Duodenal mucosa (tissue), 2 donors: ENCODE measurements around the gene TXNDC9.
A peak's percentile ranks its signal among the peaks of the same experiment; 100 is the strongest.
"Not testable (repeated sequence)": the region's sequence is repeated elsewhere in the genome, so short reads cannot be mapped to it uniquely, and the experiment has no call there.

Experiments
- H3K27ac ChIP-seq: one replicate; pipeline ENCODE4 v1.7.0; 2013; ENCODE audit warnings: low read depth, low read length
- H3K27me3 ChIP-seq, 2 donors: one replicate each; pipeline ENCODE4 v1.7.0; 2013; ENCODE audit warnings: low read length in 2 of 2, control low read depth in 1 of 2; ENCODE audit not compliant: insufficient read depth in 2 of 2, control insufficient read depth in 1 of 2
- H3K36me3 ChIP-seq, 2 donors: one replicate each; pipeline ENCODE4 v1.7.0; 2013; ENCODE audit warnings: low read length in 2 of 2, control low read depth in 1 of 2; ENCODE audit not compliant: insufficient read depth in 2 of 2, control insufficient read depth in 1 of 2
- H3K4me1 ChIP-seq, 2 donors: one replicate each; pipeline ENCODE4 v1.7.0; 2013; ENCODE audit warnings: low read length in 2 of 2, control low read depth in 1 of 2; ENCODE audit not compliant: insufficient read depth in 2 of 2, control insufficient read depth in 1 of 2
- H3K4me3 ChIP-seq, 2 donors: one replicate each; pipeline ENCODE4 v1.7.0; 2013; ENCODE audit warnings: low read length in 2 of 2, low read depth in 1 of 2
- H3K9ac ChIP-seq, 2 donors: one replicate each; pipeline ENCODE4 v1.7.0; 2013; ENCODE audit warnings: low read length in 2 of 2, low read depth in 1 of 2
- H3K9me3 ChIP-seq, 2 donors: one replicate each; pipeline ENCODE4 v1.7.0; 2013; ENCODE audit warnings: low read length in 2 of 2, control low read depth in 1 of 2; ENCODE audit not compliant: control insufficient read depth in 1 of 2

TXNDC9 gene

GRCh38 chr2:99335911-99336803 lies at the start of gene TXNDC9:
TSS of gene TXNDC9 (minus strand) at chr2:99336333. CDS start at chr2:99333210, 3,123 bp downstream.
- Histone ChIP-seq H3K27ac (peak within 1 kb of the TSS; percentile 82), H3K27me3 (no peaks in the 10 kb centered on the region), H3K36me3 (peaks cover 4 to 18% of the 10 kb centered on the region in 2 donors), H3K4me1 (peaks cover 14 to 25% of the 10 kb centered on the region in 2 donors), H3K9me3 (no peaks in the 10 kb centered on the region), H3K4me3 (peak within 1 kb of the TSS; percentile 93 to 94), H3K9ac (peak within 1 kb of the TSS; percentile 86)

GRCh38 chr2:99382143-99382542 lies 46.0 kb upstream of the TXNDC9 start:
- peaks cover 0 to 13% of the 10 kb centered on the region in 2 donors for H3K4me1 ChIP-seq
- H3K36me3 ChIP-seq, result peaks cover 19 to 45% of the 10 kb centered on the region in 2 donors
- H3K4me3 ChIP-seq, result no peak overlapping the region
- no peaks in the 10 kb centered on the region for H3K9me3 ChIP-seq
- no peaks in the 10 kb centered on the region for H3K27me3 ChIP-seq
- H3K9ac ChIP-seq, result no peak overlapping the region
- H3K27ac ChIP-seq, result no peak overlapping the region

- Histone ChIP-seq H3K27me3 (no peaks in the 10 kb centered on the region), H3K36me3 (peaks cover 18 to 55% of the 10 kb centered on the region in 2 donors), H3K4me1 (peaks cover 0 to 13% of the 10 kb centered on the region in 2 donors), H3K9me3 (no peaks in the 10 kb centered on the region), H3K4me3 (no peak overlapping the region), H3K27ac (no peak overlapping the region), H3K9ac (no peak overlapping the region)
Measured at GRCh38 chr2:99380376-99381010, 44.4 kb upstream of the TXNDC9 start.

GRCh38 chr2:99377879-99378278 lies 41.7 kb upstream of the TXNDC9 start:
- peaks cover 22 to 53% of the 10 kb centered on the region in 2 donors for H3K36me3 ChIP-seq
- no peaks in the 10 kb centered on the region for H3K27me3 ChIP-seq
- H3K4me1 ChIP-seq, result peaks cover 0 to 13% of the 10 kb centered on the region in 2 donors
- no peaks in the 10 kb centered on the region for H3K9me3 ChIP-seq
- H3K9ac ChIP-seq, result no peak overlapping the region
- no peak overlapping the region for H3K27ac ChIP-seq
- H3K4me3 ChIP-seq, result no peak overlapping the region

DNA sequence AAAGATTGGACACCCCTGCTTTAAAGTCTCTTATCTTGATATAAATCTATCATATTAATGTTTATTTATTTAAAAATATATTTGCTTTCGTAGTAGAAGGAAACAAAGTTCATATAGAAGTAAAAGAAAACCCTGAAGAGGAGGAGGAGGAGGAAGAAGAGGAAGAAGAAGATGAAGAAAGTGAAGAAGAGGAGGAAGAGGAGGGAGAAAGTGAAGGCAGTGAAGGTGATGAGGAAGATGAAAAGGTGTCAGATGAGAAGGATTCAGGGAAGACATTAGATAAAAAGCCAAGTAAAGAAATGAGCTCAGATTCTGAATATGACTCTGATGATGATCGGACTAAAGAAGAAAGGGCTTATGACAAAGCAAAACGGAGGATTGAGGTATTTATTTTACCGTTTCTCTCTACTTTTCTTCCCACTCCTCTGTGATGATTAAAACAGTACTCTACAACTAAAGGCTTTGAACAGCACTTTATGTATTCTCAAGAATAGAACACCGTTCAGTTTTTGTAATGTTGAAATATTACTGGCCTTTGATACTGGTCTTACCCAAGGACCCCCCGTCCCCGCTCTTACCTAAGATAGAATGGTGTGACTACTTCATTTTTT lies 40.2 kb upstream of the TXNDC9 start:
- Histone ChIP-seq H3K4me3 (no peak overlapping the region), H3K9me3 (no peaks in the 10 kb centered on the region), H3K27me3 (no peaks in the 10 kb centered on the region), H3K4me1 (peaks cover 0 to 8% of the 10 kb centered on the region in 2 donors), H3K9ac (no peak overlapping the region), H3K36me3 (peaks cover 18 to 63% of the 10 kb centered on the region in 2 donors), H3K27ac (no peak overlapping the region)

DNA sequence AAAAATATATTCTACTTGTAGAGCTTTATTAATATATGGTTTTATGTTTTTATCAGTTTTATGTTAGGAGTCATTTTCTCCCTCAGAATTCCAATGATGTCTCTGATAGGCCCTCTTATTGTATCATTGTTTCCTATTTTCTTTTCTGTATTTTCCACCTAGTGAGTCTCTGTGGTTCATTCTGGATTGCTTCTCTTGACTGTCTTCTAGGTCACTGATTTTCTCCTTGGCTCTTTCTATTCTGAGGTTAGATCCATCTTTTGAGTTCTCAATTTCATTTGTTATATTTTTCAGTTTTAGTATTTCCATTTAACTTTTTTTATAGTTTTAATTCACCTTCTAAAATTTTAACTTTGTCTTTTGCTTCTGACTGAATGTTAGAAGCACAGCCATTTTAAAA lies 38.6 kb upstream of the TXNDC9 start:
- H3K4me1 ChIP-seq, result no peaks in the 10 kb centered on the region
- H3K4me3 ChIP-seq, result no peak overlapping the region
- no peak overlapping the region for H3K27ac ChIP-seq
- no peaks in the 10 kb centered on the region for H3K27me3 ChIP-seq
- H3K9me3 ChIP-seq, result no peaks in the 10 kb centered on the region
- H3K36me3 ChIP-seq, result peaks cover 12 to 58% of the 10 kb centered on the region in 2 donors
- H3K9ac ChIP-seq, result no peak overlapping the region

DNA sequence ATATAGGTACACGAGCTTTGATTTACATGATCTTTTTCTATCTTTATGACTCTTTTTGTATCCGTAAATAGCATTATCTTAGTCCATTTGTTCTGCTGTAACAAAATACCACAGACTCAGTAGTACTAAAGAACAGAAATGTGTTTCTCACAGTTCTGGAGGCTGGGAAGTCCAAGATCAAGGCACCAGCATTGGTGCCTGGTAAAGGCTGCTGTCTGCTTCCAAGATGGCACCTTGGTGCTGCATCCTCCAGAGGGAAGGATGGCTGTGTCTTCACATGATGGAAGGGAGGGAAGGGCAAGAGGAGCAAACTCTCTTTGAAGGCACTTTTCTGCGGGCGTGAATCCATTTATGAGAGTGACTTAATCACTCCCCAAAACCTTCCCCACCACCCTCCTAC lies 37.0 kb upstream of the TXNDC9 start:
- no peak overlapping the region for H3K9ac ChIP-seq
- peaks cover 11 to 60% of the 10 kb centered on the region in 2 donors for H3K36me3 ChIP-seq
- H3K9me3 ChIP-seq, result no peaks in the 10 kb centered on the region
- no peaks in the 10 kb centered on the region for H3K27me3 ChIP-seq
- H3K4me1 ChIP-seq, result no peaks in the 10 kb centered on the region
- H3K4me3 ChIP-seq, result no peak overlapping the region
- H3K27ac ChIP-seq, result no peak overlapping the region

DNA sequence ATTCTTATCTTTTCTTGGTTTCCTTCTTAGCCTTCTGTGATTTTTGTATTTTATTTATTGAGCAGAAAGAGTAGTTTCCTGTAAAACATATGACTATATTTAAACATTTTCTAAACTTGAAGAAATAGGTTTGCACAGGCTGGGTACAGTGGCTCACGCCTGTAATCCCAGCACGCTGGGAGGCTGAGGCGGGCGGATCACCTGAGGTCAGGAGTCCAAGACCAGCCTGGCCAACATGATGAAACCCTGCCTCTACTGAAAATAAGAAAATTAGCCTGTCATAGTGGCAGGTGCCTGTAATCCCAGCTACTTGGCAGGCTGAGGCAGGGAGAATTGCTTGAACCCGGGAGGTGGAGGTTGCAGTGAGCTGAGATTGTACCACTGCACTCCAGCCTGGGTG lies 32.7 kb upstream of the TXNDC9 start:
- not testable (repeated sequence) for H3K9ac ChIP-seq, H3K4me1 ChIP-seq, H3K27ac ChIP-seq, H3K9me3 ChIP-seq, H3K27me3 ChIP-seq, H3K4me3 ChIP-seq
- peaks cover 31 to 69% of the 10 kb centered on the region in 2 donors for H3K36me3 ChIP-seq

DNA sequence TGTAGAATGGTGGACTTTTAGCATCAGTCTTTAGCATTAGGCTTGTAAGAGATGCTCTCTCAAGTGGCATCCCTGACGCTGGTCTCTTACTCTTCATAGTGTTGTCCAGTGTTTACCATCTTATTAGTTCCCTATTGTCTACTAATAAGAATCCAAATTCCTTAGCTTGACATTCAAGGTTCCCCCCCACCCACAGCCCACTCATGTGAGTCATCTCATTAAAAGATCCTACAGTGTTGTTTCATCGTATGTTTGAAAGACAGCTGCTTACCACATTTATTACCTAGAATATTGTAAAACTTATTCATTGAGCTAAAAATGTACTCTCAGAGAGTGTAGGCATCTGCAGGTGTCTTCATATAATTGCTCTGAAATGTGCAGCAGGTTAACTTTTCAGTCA lies 29.5 kb upstream of the TXNDC9 start:
- H3K4me3 ChIP-seq, result no peak overlapping the region
- H3K9ac ChIP-seq, result no peak overlapping the region
- no peak overlapping the region for H3K27ac ChIP-seq
- peaks cover 33 to 67% of the 10 kb centered on the region in 2 donors for H3K36me3 ChIP-seq
- H3K9me3 ChIP-seq, result no peaks in the 10 kb centered on the region
- H3K27me3 ChIP-seq, result no peaks in the 10 kb centered on the region
- no peaks in the 10 kb centered on the region for H3K4me1 ChIP-seq

DNA sequence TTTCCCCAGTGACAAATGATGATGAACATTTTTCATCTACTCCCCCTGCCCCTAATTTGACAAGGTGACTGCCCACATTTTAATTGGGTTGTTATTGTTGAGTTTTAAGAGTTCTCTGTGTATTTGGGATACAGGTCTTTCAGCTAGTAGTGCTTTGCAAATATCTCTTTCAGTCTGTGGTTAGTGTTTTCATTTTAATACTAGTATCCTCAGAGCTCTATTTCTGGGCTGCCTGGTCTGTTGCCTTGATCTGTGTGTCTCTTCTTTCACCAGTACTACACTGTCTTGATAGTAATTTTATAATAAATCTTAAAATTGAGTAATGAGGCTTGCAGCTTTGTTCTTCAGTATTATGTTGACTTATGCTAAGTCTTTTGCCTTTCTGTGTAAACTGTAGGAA lies 20.7 kb upstream of the TXNDC9 start:
- H3K9me3 ChIP-seq, result no peaks in the 10 kb centered on the region
- H3K9ac ChIP-seq, result no peak overlapping the region
- no peaks in the 10 kb centered on the region for H3K27me3 ChIP-seq
- H3K27ac ChIP-seq, result no peak overlapping the region
- no peaks in the 10 kb centered on the region for H3K4me1 ChIP-seq
- H3K4me3 ChIP-seq, result no peak overlapping the region
- peaks cover 3 to 9% of the 10 kb centered on the region in 2 donors for H3K36me3 ChIP-seq
